Measurements from ENCODE around the gene MYOM1.
"Not testable (repeated sequence)": the region's sequence is repeated elsewhere in the genome, so short reads cannot be mapped to it uniquely, and the experiment has no call there.

MYOM1 gene

DNA sequence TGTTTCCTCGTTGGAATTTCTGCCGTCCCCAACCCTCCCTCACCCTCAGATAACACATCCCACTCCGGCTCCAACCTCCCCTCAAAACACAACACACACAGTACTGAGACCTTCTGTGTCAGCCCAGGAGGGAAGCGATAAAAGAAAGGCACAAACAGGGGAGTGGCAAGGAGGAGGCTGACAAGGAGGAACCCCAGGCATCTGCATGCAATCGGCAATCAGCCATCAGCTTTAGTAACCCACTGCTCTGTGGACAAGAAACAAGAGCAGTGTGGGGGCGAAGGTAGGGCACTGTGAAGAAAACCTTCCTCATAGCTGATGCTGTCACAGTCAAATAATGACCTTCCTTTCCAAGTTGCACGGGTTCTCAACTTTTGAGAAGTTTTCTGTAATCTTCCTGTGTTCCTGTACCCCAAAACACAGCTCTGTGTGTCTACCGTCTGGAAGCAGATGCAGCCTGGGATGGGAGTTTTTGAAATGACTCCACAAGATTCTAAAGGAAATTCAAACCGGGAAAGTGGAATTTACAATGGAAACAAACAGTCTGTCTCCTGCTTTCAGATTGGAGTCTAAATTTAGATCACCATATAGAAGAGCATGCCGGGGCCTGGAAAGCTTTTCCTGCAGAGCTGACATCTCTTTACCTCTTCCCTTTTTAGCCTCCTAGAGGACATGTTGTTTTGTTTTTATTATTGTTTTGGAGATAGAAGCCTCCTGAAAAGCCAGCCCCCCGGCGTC, 190.4 kb downstream of the MYOM1 start:
- peak; percentile 24 for DNase-seq (ENCODE audit: low spot score)

DNA sequence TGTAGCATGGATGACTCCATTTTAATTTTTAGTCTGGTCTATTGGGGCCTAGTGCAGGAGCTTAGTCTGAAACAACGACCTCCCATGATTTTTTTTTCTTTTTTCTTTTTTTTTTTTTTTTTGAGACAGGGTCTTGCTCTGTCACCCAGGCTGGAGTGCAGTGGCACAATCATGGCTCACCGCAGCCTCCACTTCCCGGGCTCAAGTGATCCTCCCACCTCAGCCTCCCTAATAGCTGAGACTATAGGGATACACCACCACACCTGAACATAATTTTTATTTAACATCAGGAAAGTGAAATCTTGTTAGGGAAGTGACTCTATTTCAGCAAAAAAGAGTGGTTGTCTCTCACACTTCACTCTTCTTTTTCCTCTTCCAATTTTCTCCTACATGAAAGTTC, 191.7 kb downstream of the MYOM1 start:
- DNase-seq (ENCODE audit: low spot score): not testable (repeated sequence)

DNA sequence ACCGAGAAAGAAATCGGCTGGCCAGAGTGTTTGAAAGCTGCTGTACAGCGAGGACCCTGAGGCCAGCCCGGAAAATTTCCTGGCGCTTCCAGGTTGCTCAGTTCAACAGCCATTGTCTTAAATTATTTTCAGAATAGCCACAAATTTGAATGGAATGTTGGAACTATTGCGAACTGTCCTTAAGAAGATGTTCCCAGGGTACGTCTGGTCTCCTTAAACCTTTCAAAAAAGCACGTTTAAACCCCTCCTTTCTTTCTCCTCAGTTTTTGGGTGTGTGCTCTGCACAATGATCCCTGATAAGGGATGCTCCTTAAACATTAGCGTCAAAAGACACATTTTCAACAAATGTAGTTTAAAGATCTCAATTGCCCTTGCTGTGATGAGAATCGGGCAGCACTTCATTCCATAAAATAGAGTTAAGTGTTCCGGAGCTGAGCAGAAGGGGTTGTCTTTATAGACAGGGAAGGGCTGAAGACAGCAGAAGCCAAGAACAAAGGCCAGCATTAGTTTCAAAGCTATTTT, 192.3 kb downstream of the MYOM1 start:
- peak; percentile 34 for DNase-seq (ENCODE audit: low spot score)

DNA sequence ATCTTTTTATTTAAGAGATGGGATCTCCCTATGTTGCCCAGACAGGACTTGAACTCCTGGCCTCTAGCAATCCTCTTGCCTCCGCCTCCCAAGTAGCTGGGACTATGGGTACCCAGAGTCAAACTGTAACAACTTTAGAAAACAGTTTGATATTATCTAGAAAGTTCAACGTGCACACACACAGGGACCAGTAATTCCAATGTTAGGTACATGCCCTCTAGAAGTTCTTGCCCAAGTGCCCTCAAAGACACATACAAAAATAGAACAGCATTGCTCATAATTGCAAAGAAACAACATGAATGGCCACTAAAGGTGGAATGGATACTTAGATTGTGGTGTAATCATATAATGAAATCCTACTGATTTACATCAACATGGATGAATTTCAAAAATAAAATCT, 194.2 kb downstream of the MYOM1 start:
- DNase-seq (ENCODE audit: low spot score): no peak

DNA sequence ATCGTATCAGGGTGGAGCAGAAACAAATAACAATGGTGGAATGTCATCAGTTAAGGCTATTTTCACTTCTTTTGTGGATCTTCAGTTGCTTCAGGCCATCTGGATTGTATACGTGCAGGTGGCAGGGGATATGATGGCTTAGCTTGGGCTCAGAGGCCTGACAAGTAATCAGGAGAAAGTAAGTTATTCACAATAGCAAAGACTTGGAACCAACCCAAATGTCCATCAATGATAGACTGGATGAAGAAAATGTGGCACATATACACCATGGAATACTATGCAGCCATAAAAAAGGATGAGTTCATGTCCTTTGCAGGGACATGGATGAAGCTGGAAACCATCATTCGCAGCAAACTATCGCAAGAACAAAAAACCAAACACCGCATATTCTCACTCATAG, 196.2 kb downstream of the MYOM1 start:
- not testable (repeated sequence) for DNase-seq (ENCODE audit: low spot score)
